BLaER1 treated with 17β-estradiol and CSF1 and Interleukin-3, amounts not matched to agents 10 nM and 100 nM (cell line): ENCODE results near the gene PEX16.

ENCODE experiments used
- H3K27ac ChIP-seq, 11 experiments: shearing (Covaris generic); formaldehyde crosslinking; 2 replicates each; pipeline ENCODE4 v1.8.1; 2022
- H3K27me3 ChIP-seq, 11 experiments: shearing (Covaris generic); formaldehyde crosslinking; 2 replicates each; pipeline ENCODE4 v1.8.1; 2022
- H3K36me3 ChIP-seq, 11 experiments: shearing (Covaris generic); formaldehyde crosslinking; 2 replicates each; pipeline ENCODE4 v1.8.1; 2022
- H3K4me1 ChIP-seq, 10 experiments: shearing (Covaris generic); formaldehyde crosslinking; 2 replicates each; pipeline ENCODE4 v1.8.1; 2022
- H3K4me2 ChIP-seq, 11 experiments: shearing (Covaris generic); formaldehyde crosslinking; 2 replicates each; pipeline ENCODE4 v1.8.1; 2022
- H3K4me3 ChIP-seq, 10 experiments: shearing (Covaris generic); formaldehyde crosslinking; 2 replicates each; pipeline ENCODE4 v1.8.1; 2022
- H3K9ac ChIP-seq, 11 experiments: shearing (Covaris generic); formaldehyde crosslinking; 2 replicates each; pipeline ENCODE4 v1.8.1; 2022
- H3K9me3 ChIP-seq, 11 experiments: shearing (Covaris generic); formaldehyde crosslinking; replicated peaks in 1 of 11; 2 replicates each; pipeline ENCODE4 v1.8.1; 2022
- H4K20me1 ChIP-seq, 11 experiments: shearing (Covaris generic); formaldehyde crosslinking; 2 replicates each; pipeline ENCODE4 v1.8.1; 2022
- Cebpa-rat ChIP-seq, 11 experiments: shearing (Covaris generic); IDR thresholded peaks; 2 replicates each; pipeline ENCODE4 v1.8.1; 2022

PEX16 gene

GRCh38 chr11:45885274-45885920 lies 32.3 kb downstream of the PEX16 start, which contains the start of gene MAPK8IP1:
MAPK8IP1 (plus strand) TSS chr11:45885651; CDS start chr11:45885821, 170 bp downstream.
- H3K4me1 ChIP-seq: peaks cover 0 to 10% (median 4%) of the 10 kb centered on the region in 10 experiments; a peak in 7 of 20 replicates
- peaks cover 0 to 86% (median 62%) of the 10 kb centered on the region in 11 experiments; a peak in 20 of 22 replicates for H4K20me1 ChIP-seq
- no peak for TF ChIP-seq Cebpa-rat (IDR thresholded peaks at IDR 0.05)
- no peak within 1 kb of the TSS for H3K27ac ChIP-seq
- peaks cover 0 to 11% (median 7%) of the 10 kb centered on the region in 11 experiments; a peak in 13 of 22 replicates for H3K27me3 ChIP-seq
- H3K4me2 ChIP-seq: peak within 1 kb of the TSS; percentile 74 to 98 (median 95)
- H3K9me3 ChIP-seq: no peaks in the 10 kb centered on the region
- H3K4me3 ChIP-seq: peak within 1 kb of the TSS; percentile 55 to 78 (median 64)
- H3K36me3 ChIP-seq: peaks cover 0 to 26% (median 20%) of the 10 kb centered on the region in 11 experiments; a peak in 21 of 22 replicates
- H3K9ac ChIP-seq: peak within 1 kb of the TSS in 10 of 11 experiments; percentile 27 to 69 (median 51); a peak in 12 of 22 replicates

GRCh38 chr11:45884596-45885185 lies 33.0 kb downstream of the PEX16 start:
- Histone ChIP-seq H3K27ac (no peak overlapping the region), H3K36me3 (peaks cover 7 to 33% (median 27%) of the 10 kb centered on the region in 11 experiments; a peak in 21 of 22 replicates), H3K27me3 (peaks cover 0 to 11% (median 7%) of the 10 kb centered on the region in 11 experiments; a peak in 13 of 22 replicates), H3K9me3 (no peaks in the 10 kb centered on the region), H3K4me3 (peak overlapping the region in 4 of 10 experiments; percentile 64 to 68 (median 64); a peak in 2 of 20 replicates), H3K4me1 (peaks cover 0 to 11% (median 7%) of the 10 kb centered on the region in 10 experiments; a peak in 8 of 20 replicates), H4K20me1 (peaks cover 0 to 87% (median 68%) of the 10 kb centered on the region in 11 experiments; a peak in 20 of 22 replicates), H3K4me2 (peak overlapping the region; percentile 27 to 98 (median 74); a peak in 16 of 22 replicates), H3K9ac (no peak overlapping the region)
- no peak for TF ChIP-seq Cebpa-rat (IDR thresholded peaks at IDR 0.05)

- Histone ChIP-seq H3K4me1 (peaks cover 0 to 19% (median 10%) of the 10 kb centered on the region in 10 experiments; a peak in 8 of 20 replicates), H3K27ac (no peak overlapping the region), H3K4me2 (no peak overlapping the region), H4K20me1 (peaks cover 0 to 83% (median 61%) of the 10 kb centered on the region in 11 experiments; a peak in 20 of 22 replicates), H3K27me3 (peaks cover 0 to 11% (median 7%) of the 10 kb centered on the region in 11 experiments; a peak in 13 of 22 replicates), H3K9ac (no peak overlapping the region), H3K36me3 (peaks cover 27 to 58% (median 44%) of the 10 kb centered on the region in 11 experiments), H3K9me3 (no peaks in the 10 kb centered on the region), H3K4me3 (no peak overlapping the region)
- no peak for TF ChIP-seq Cebpa-rat (IDR thresholded peaks at IDR 0.05)
Measured at GRCh38 chr11:45881708-45882368, 35.8 kb downstream of the PEX16 start.

GRCh38 chr11:45880772-45881570 lies 36.7 kb downstream of the PEX16 start:
- Histone ChIP-seq H3K27ac (no peak overlapping the region), H3K4me3 (no peak overlapping the region), H4K20me1 (peaks cover 0 to 81% (median 61%) of the 10 kb centered on the region in 11 experiments; a peak in 20 of 22 replicates), H3K4me1 (peaks cover 0 to 17% (median 7%) of the 10 kb centered on the region in 10 experiments; a peak in 8 of 20 replicates), H3K9me3 (no peaks in the 10 kb centered on the region), H3K36me3 (peaks cover 36 to 66% (median 53%) of the 10 kb centered on the region in 11 experiments), H3K9ac (no peak overlapping the region), H3K4me2 (no peak overlapping the region), H3K27me3 (peaks cover 0 to 4% (median 4%) of the 10 kb centered on the region in 11 experiments; a peak in 12 of 22 replicates)
- TF ChIP-seq Cebpa-rat (IDR thresholded peaks at IDR 0.05): no peak

- Histone ChIP-seq H4K20me1 (peaks cover 0 to 83% (median 54%) of the 10 kb centered on the region in 11 experiments; a peak in 20 of 22 replicates), H3K4me2 (peak overlapping the region in 2 of 11 experiments; percentile 22 to 26; a peak in 2 of 22 replicates), H3K9ac (no peak overlapping the region), H3K9me3 (no peaks in the 10 kb centered on the region), H3K36me3 (peaks cover 45 to 76% (median 62%) of the 10 kb centered on the region in 11 experiments), H3K27ac (no peak overlapping the region), H3K4me3 (no peak overlapping the region), H3K4me1 (peaks cover 0 to 14% (median 2%) of the 10 kb centered on the region in 10 experiments; a peak in 4 of 20 replicates), H3K27me3 (no peaks in the 10 kb centered on the region)
- TF ChIP-seq Cebpa-rat (IDR thresholded peaks at IDR 0.05): no peak
Measured at GRCh38 chr11:45879803-45880686, 37.6 kb downstream of the PEX16 start.

GRCh38 chr11:45877845-45878244 lies 39.8 kb downstream of the PEX16 start:
- H3K27me3 ChIP-seq: no peaks in the 10 kb centered on the region
- peaks cover 0 to 69% (median 36%) of the 10 kb centered on the region in 11 experiments; a peak in 19 of 22 replicates for H4K20me1 ChIP-seq
- no peak for TF ChIP-seq Cebpa-rat (IDR thresholded peaks at IDR 0.05)
- H3K27ac ChIP-seq: no peak overlapping the region
- H3K36me3 ChIP-seq: peaks cover 58 to 98% (median 81%) of the 10 kb centered on the region in 11 experiments
- H3K4me3 ChIP-seq: no peak overlapping the region
- H3K4me2 ChIP-seq: no peak overlapping the region
- no peak overlapping the region for H3K9ac ChIP-seq
- peaks cover 3 to 21% (median 6%) of the 10 kb centered on the region in 10 experiments for H3K4me1 ChIP-seq
- H3K9me3 ChIP-seq: no peaks in the 10 kb centered on the region

GRCh38 chr11:45877221-45877620 lies 40.5 kb downstream of the PEX16 start:
- H3K27me3 ChIP-seq: no peaks in the 10 kb centered on the region
- no peaks in the 10 kb centered on the region for H3K9me3 ChIP-seq
- peaks cover 0 to 69% (median 38%) of the 10 kb centered on the region in 11 experiments; a peak in 18 of 22 replicates for H4K20me1 ChIP-seq
- H3K9ac ChIP-seq: no peak overlapping the region
- peaks cover 61 to 98% (median 77%) of the 10 kb centered on the region in 11 experiments for H3K36me3 ChIP-seq
- no peak overlapping the region for H3K4me3 ChIP-seq
- H3K27ac ChIP-seq: no peak overlapping the region
- H3K4me1 ChIP-seq: peaks cover 9 to 27% (median 12%) of the 10 kb centered on the region in 10 experiments
- no peak for TF ChIP-seq Cebpa-rat (IDR thresholded peaks at IDR 0.05)
- H3K4me2 ChIP-seq: no peak overlapping the region
